T-helper 9 cell (primary cell): ENCODE results near the gene S100A8.
"Not testable (repeated sequence)": the region's sequence is repeated elsewhere in the genome, so short reads cannot be mapped to it uniquely, and the experiment has no call there.

Experiments
- DNase-seq: peaks from one replicate; pipeline ENCODE4 v3.0.0-alpha.2; 2020

The S100A8 gene

GRCh38 chr1:153360592-153361479, 30.0 kb downstream of the S100A8 start:
- no peak for DNase-seq

GRCh38 chr1:153360190-153360589, 30.7 kb downstream of the S100A8 start:
- DNase-seq = no peak

GRCh38 chr1:153359241-153359640, 31.6 kb downstream of the S100A8 start:
- no peak for DNase-seq

GRCh38 chr1:153358691-153358975, 32.2 kb downstream of the S100A8 start:
- no peak for DNase-seq

GRCh38 chr1:153357853-153358690, 32.8 kb downstream of the S100A8 start, which contains the start of gene S100A9:
TSS of gene S100A9 (plus strand) at chr1:153357854. CDS start at chr1:153358284, 430 bp downstream.
- DNase-seq = no peak

GRCh38 chr1:153357076-153357852, 33.6 kb downstream of the S100A8 start:
- DNase-seq = no peak

- DNase-seq = no peak
These were observed 34.3 kb downstream of the S100A8 start for GRCh38 chr1:153356392-153357075.

GRCh38 chr1:153355445-153356071, 35.3 kb downstream of the S100A8 start:
- peak; percentile 14 for DNase-seq

- DNase-seq = no peak
These were observed 36.2 kb downstream of the S100A8 start for GRCh38 chr1:153354515-153355193.

GRCh38 chr1:153353226-153353947, 37.5 kb downstream of the S100A8 start:
- DNase-seq = no peak

GRCh38 chr1:153352523-153352922, 38.4 kb downstream of the S100A8 start:
- DNase-seq = peak; percentile 51

- DNase-seq = no peak
These were observed 40.4 kb downstream of the S100A8 start for GRCh38 chr1:153350321-153350957.

- no peak for DNase-seq
These were observed 41.2 kb downstream of the S100A8 start for GRCh38 chr1:153349363-153350320.

GRCh38 chr1:153348511-153349362, 42.1 kb downstream of the S100A8 start, which contains the start of gene PGLYRP4:
TSS of gene PGLYRP4 (minus strand) at chr1:153348841. CDS start at chr1:153347932, 909 bp downstream.
- no peak for DNase-seq

GRCh38 chr1:153347856-153348255, 43.0 kb downstream of the S100A8 start:
- no peak for DNase-seq

GRCh38 chr1:153347049-153347448, 43.8 kb downstream of the S100A8 start:
- DNase-seq = not testable (repeated sequence)

GRCh38 chr1:153346077-153346723, 44.7 kb downstream of the S100A8 start:
- no peak for DNase-seq
